ENCODE data around the gene CAPNS1.
A peak's percentile ranks its signal among the peaks of the same experiment; 100 is the strongest.

Gene CAPNS1

GRCh38 chr19:36141039-36141927 lies 1.4 kb downstream of the CAPNS1 start:
- H2BK15ac ChIP-seq (ENCODE audit: low read depth, poor library complexity, severe bottlenecking), result no peak overlapping the region
- 22% methylated on average over 32 of the region's 42 CpGs for WGBS
- no peak overlapping the region for H2BK12ac ChIP-seq (ENCODE audit: low read length in 2 of 2)
- peak overlapping the region; percentile 100 for H3K9ac ChIP-seq (ENCODE audit: low read length)
- peak; percentile 86 for DNase-seq
- H3K4ac ChIP-seq (ENCODE audit: low read depth in 1 of 2, low read length in 2 of 2), result peak overlapping the region in 1 of 2 experiments; percentile 100
- H3K18ac ChIP-seq (ENCODE audit: low read depth in 1 of 2, low read length in 2 of 2), result peak overlapping the region in 1 of 2 experiments; percentile 88
- peak overlapping the region; percentile 65 for H2BK120ac ChIP-seq (ENCODE audit: low read depth, low read length)
- H3K27me3 ChIP-seq (ENCODE audit: control insufficient read depth in 1 of 2, insufficient read depth in 1 of 2, low read length in 2 of 2), result no peaks in the 10 kb centered on the region
- peak overlapping the region; percentile 57 for H2AK5ac ChIP-seq (ENCODE audit: low read length, severe bottlenecking)
- peak overlapping the region; percentile 57 for H3K4me2 ChIP-seq (ENCODE audit: low read length, poor library complexity, severe bottlenecking)
- no peak overlapping the region for H3K23ac ChIP-seq (ENCODE audit: low read length in 2 of 2)
- no peak overlapping the region for H4K91ac ChIP-seq (ENCODE audit: low read length)
- no peak overlapping the region for H2BK5ac ChIP-seq (ENCODE audit: low read depth, low read length, poor library complexity, severe bottlenecking)
- peaks cover 18% of the 10 kb centered on the region for H3K4me1 ChIP-seq (ENCODE audit: control insufficient read depth, insufficient read depth, low read depth, low read length)
- H3K4me3 ChIP-seq (ENCODE audit: insufficient read depth in 1 of 2, low read depth in 1 of 2, low read length in 2 of 2), result peak overlapping the region; percentile 89 to 96
- H3K36me3 ChIP-seq (ENCODE audit: control insufficient read depth in 1 of 2, insufficient read depth in 2 of 2, low read depth in 1 of 2, low read length in 2 of 2), result peaks cover 39 to 41% of the 10 kb centered on the region in 2 experiments
- no peak overlapping the region for H3K14ac ChIP-seq (ENCODE audit: low read length in 2 of 2)
- peaks cover 22% of the 10 kb centered on the region for H3K79me1 ChIP-seq (replicated peaks; ENCODE audit: low read length, poor library complexity, severe bottlenecking)
- H2AFZ ChIP-seq (ENCODE audit: low read depth, low read length), result no peak overlapping the region
- no peak overlapping the region for H3K27ac ChIP-seq (ENCODE audit: low read length, poor library complexity, severe bottlenecking)
- H4K8ac ChIP-seq (ENCODE audit: low read length), result peak overlapping the region; percentile 79
- H3K9me3 ChIP-seq (ENCODE audit: control insufficient read depth, low read length), result no peaks in the 10 kb centered on the region

- no peak overlapping the region for H3K23ac ChIP-seq (ENCODE audit: low read length in 2 of 2)
- no peaks in the 10 kb centered on the region for H3K9me3 ChIP-seq (ENCODE audit: control insufficient read depth, low read length)
- H3K9ac ChIP-seq (ENCODE audit: low read length), result no peak overlapping the region
- H4K91ac ChIP-seq (ENCODE audit: low read length), result no peak overlapping the region
- no peak overlapping the region for H2BK120ac ChIP-seq (ENCODE audit: low read depth, low read length)
- H2BK5ac ChIP-seq (ENCODE audit: low read depth, low read length, poor library complexity, severe bottlenecking), result no peak overlapping the region
- no peak overlapping the region for H3K4ac ChIP-seq (ENCODE audit: low read depth in 1 of 2, low read length in 2 of 2)
- H3K18ac ChIP-seq (ENCODE audit: low read depth in 1 of 2, low read length in 2 of 2), result no peak overlapping the region
- H2AFZ ChIP-seq (ENCODE audit: low read depth, low read length), result no peak overlapping the region
- H3K36me3 ChIP-seq (ENCODE audit: control insufficient read depth in 1 of 2, insufficient read depth in 2 of 2, low read depth in 1 of 2, low read length in 2 of 2), result peaks cover 47 to 49% of the 10 kb centered on the region in 2 experiments
- H3K4me2 ChIP-seq (ENCODE audit: low read length, poor library complexity, severe bottlenecking), result peak overlapping the region; percentile 57
- WGBS, result 98% methylated on average over 14 of the region's 14 CpGs
- H2BK12ac ChIP-seq (ENCODE audit: low read length in 2 of 2), result no peak overlapping the region
- peaks cover 29% of the 10 kb centered on the region for H3K79me1 ChIP-seq (replicated peaks; ENCODE audit: low read length, poor library complexity, severe bottlenecking)
- no peak for DNase-seq
- H3K27me3 ChIP-seq (ENCODE audit: control insufficient read depth in 1 of 2, insufficient read depth in 1 of 2, low read length in 2 of 2), result no peaks in the 10 kb centered on the region
- H2AK5ac ChIP-seq (ENCODE audit: low read length, severe bottlenecking), result no peak overlapping the region
- no peak overlapping the region for H4K8ac ChIP-seq (ENCODE audit: low read length)
- H3K14ac ChIP-seq (ENCODE audit: low read length in 2 of 2), result no peak overlapping the region
- peaks cover 13% of the 10 kb centered on the region for H3K4me1 ChIP-seq (ENCODE audit: control insufficient read depth, insufficient read depth, low read depth, low read length)
- H3K27ac ChIP-seq (ENCODE audit: low read length, poor library complexity, severe bottlenecking), result no peak overlapping the region
- H3K4me3 ChIP-seq (ENCODE audit: insufficient read depth in 1 of 2, low read depth in 1 of 2, low read length in 2 of 2), result peak overlapping the region in 1 of 2 experiments; percentile 76
- no peak overlapping the region for H2BK15ac ChIP-seq (ENCODE audit: low read depth, poor library complexity, severe bottlenecking)
Measured at GRCh38 chr19:36142046-36142445, 2.2 kb downstream of the CAPNS1 start.

GRCh38 chr19:36142496-36142895 lies 2.6 kb downstream of the CAPNS1 start:
- no peak for DNase-seq
- Histone ChIP-seq H3K23ac (ENCODE audit: low read length in 2 of 2) (no peak overlapping the region), H3K9me3 (ENCODE audit: control insufficient read depth, low read length) (no peaks in the 10 kb centered on the region), H2AK5ac (ENCODE audit: low read length, severe bottlenecking) (no peak overlapping the region), H4K8ac (ENCODE audit: low read length) (no peak overlapping the region), H2AFZ (ENCODE audit: low read depth, low read length) (no peak overlapping the region), H4K91ac (ENCODE audit: low read length) (no peak overlapping the region), H3K4ac (ENCODE audit: low read depth in 1 of 2, low read length in 2 of 2) (no peak overlapping the region), H3K27me3 (ENCODE audit: control insufficient read depth in 1 of 2, insufficient read depth in 1 of 2, low read length in 2 of 2) (no peaks in the 10 kb centered on the region), H2BK120ac (ENCODE audit: low read depth, low read length) (no peak overlapping the region), H3K36me3 (ENCODE audit: control insufficient read depth in 1 of 2, insufficient read depth in 2 of 2, low read depth in 1 of 2, low read length in 2 of 2) (peaks cover 52 to 53% of the 10 kb centered on the region in 2 experiments), H2BK5ac (ENCODE audit: low read depth, low read length, poor library complexity, severe bottlenecking) (no peak overlapping the region), H2BK12ac (ENCODE audit: low read length in 2 of 2) (no peak overlapping the region), H3K9ac (ENCODE audit: low read length) (no peak overlapping the region), H3K4me2 (ENCODE audit: low read length, poor library complexity, severe bottlenecking) (no peak overlapping the region), H3K4me3 (ENCODE audit: insufficient read depth in 1 of 2, low read depth in 1 of 2, low read length in 2 of 2) (no peak overlapping the region), H3K14ac (ENCODE audit: low read length in 2 of 2) (no peak overlapping the region), H3K79me1 (replicated peaks; ENCODE audit: low read length, poor library complexity, severe bottlenecking) (peaks cover 30% of the 10 kb centered on the region), H3K4me1 (ENCODE audit: control insufficient read depth, insufficient read depth, low read depth, low read length) (peaks cover 11% of the 10 kb centered on the region), H3K27ac (ENCODE audit: low read length, poor library complexity, severe bottlenecking) (no peak overlapping the region), H2BK15ac (ENCODE audit: low read depth, poor library complexity, severe bottlenecking) (no peak overlapping the region), H3K18ac (ENCODE audit: low read depth in 1 of 2, low read length in 2 of 2) (no peak overlapping the region)
- 95% methylated on average over 9 of the region's 9 CpGs for WGBS

GRCh38 chr19:36144624-36145023 lies 4.8 kb downstream of the CAPNS1 start:
- H3K36me3 ChIP-seq (ENCODE audit: control insufficient read depth in 1 of 2, insufficient read depth in 2 of 2, low read depth in 1 of 2, low read length in 2 of 2), result peaks cover 70% of the 10 kb centered on the region in 2 experiments
- H3K4me2 ChIP-seq (ENCODE audit: low read length, poor library complexity, severe bottlenecking), result no peak overlapping the region
- peaks cover 30% of the 10 kb centered on the region for H3K79me1 ChIP-seq (replicated peaks; ENCODE audit: low read length, poor library complexity, severe bottlenecking)
- DNase-seq, result no peak
- H4K8ac ChIP-seq (ENCODE audit: low read length), result no peak overlapping the region
- H3K9me3 ChIP-seq (ENCODE audit: control insufficient read depth, low read length), result no peaks in the 10 kb centered on the region
- H2BK12ac ChIP-seq (ENCODE audit: low read length in 2 of 2), result no peak overlapping the region
- H2BK15ac ChIP-seq (ENCODE audit: low read depth, poor library complexity, severe bottlenecking), result no peak overlapping the region
- no peak overlapping the region for H2AFZ ChIP-seq (ENCODE audit: low read depth, low read length)
- peaks cover 11% of the 10 kb centered on the region for H3K4me1 ChIP-seq (ENCODE audit: control insufficient read depth, insufficient read depth, low read depth, low read length)
- H3K9ac ChIP-seq (ENCODE audit: low read length), result no peak overlapping the region
- no peak overlapping the region for H3K18ac ChIP-seq (ENCODE audit: low read depth in 1 of 2, low read length in 2 of 2)
- no peak overlapping the region for H3K27ac ChIP-seq (ENCODE audit: low read length, poor library complexity, severe bottlenecking)
- no peak overlapping the region for H3K4me3 ChIP-seq (ENCODE audit: insufficient read depth in 1 of 2, low read depth in 1 of 2, low read length in 2 of 2)
- no peak overlapping the region for H2BK5ac ChIP-seq (ENCODE audit: low read depth, low read length, poor library complexity, severe bottlenecking)
- no peak overlapping the region for H2BK120ac ChIP-seq (ENCODE audit: low read depth, low read length)
- no peak overlapping the region for H3K23ac ChIP-seq (ENCODE audit: low read length in 2 of 2)
- 99% methylated on average over 6 of the region's 6 CpGs for WGBS
- no peak overlapping the region for H2AK5ac ChIP-seq (ENCODE audit: low read length, severe bottlenecking)
- no peaks in the 10 kb centered on the region for H3K27me3 ChIP-seq (ENCODE audit: control insufficient read depth in 1 of 2, insufficient read depth in 1 of 2, low read length in 2 of 2)
- no peak overlapping the region for H3K14ac ChIP-seq (ENCODE audit: low read length in 2 of 2)
- no peak overlapping the region for H4K91ac ChIP-seq (ENCODE audit: low read length)
- H3K4ac ChIP-seq (ENCODE audit: low read depth in 1 of 2, low read length in 2 of 2), result no peak overlapping the region
